HG03196 (cell line): Measurements from ENCODE around the gene SOX8.
"Not testable (repeated sequence)": the region's sequence is repeated elsewhere in the genome, so short reads cannot be mapped to it uniquely, and the experiment has no call there.

ENCODE experiments used
- ATAC-seq: cut with Tn5 transposase; IDR thresholded peaks from one replicate; pipeline ENCODE4 v1.9.1; 2021; ENCODE audit not compliant: unreplicated experiment

SOX8 gene

DNA sequence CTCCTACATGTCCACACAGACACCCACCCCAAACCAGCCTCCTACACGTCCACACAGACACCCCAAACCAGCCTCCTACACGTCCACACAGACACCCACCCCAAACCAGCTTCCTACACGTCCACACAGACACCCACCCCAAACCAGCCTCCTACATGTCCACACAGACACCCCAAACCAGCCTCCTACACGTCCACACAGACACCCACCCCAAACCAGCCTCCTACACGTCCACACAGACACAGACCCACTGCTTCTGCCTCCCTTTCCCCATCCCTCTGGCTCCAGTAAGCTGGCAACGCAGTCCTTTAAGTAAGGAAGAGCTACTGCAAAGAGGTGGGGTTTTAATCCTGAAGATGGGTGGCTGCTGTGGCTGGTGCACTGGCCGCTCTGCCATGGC lies 27.8 kb upstream of the SOX8 start:
- not testable (repeated sequence) for ATAC-seq

DNA sequence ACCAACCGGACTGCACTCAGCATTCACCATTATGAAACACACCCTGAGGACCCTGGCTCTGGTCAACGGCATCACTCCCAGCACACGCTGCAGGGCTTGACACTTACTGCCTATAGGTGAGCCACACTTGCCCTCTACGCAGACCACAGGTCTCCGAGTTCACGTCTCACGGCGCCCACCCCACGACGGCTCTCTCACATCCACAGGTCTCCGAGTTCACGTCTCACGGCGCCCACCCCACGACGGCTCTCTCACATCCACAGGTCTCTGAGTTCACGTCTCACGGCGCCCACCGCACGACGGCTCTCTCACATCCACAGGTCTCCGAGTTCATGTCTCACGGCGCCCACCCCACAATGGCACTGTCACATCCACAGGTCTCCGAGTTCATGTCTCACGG lies 25.8 kb upstream of the SOX8 start:
- not testable (repeated sequence) for ATAC-seq

DNA sequence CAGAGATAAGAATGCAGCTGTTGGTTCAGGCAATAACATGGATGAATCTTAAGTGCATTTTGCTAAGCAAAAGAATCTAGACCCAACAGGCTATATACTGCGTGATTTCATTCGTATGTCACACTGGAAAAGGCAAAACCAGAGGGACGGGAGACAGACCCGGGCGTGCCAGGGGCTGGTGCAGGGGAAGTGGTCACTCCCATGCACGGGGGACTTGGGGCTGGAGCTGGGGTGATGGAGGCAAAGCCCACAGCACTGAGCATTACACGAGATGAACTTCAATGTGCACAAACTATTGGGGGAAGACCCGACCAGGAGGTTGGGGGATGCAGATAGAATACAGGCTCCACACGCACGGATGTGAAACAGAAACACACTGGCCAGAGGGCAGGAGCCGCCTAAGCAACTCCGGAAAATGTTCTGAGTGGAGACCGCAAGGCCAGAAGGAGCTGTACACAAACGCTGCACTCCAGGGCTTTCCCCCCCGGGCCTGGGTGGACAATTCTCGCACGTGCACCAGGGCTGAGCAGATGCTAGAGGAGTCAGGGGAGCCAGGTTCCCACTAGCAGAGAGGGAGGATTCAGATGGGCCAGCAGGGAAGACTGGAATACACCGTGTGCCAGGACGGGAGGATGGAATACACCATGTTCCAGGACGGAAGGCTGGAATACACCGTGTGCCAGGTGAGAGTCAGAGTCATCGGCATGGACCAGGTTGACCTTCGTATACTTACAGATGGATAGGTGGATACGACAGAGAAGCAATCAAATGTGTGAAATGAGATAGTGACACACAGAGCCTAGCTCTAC lies 22.1 kb upstream of the SOX8 start:
- ATAC-seq: no peak

DNA sequence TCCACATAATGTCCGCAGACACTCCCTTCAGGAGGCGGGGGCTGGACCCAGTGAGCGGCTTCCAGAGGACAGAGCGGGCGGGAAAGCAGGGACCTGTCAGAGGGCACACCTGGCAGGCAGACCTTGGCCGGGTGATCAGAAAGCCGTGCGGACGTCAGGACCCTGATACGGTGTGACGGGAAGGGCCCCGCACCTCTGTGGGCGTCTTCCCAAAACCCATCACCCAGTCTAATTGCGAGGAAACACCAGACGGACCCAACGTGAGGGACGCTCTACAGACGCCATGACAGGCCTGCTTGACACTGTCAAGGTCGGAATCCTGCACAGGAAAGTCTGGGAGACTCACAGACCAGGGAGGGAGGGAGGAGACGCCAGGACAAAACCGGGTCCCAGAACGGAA lies 19.2 kb upstream of the SOX8 start:
- ATAC-seq: no peak

DNA sequence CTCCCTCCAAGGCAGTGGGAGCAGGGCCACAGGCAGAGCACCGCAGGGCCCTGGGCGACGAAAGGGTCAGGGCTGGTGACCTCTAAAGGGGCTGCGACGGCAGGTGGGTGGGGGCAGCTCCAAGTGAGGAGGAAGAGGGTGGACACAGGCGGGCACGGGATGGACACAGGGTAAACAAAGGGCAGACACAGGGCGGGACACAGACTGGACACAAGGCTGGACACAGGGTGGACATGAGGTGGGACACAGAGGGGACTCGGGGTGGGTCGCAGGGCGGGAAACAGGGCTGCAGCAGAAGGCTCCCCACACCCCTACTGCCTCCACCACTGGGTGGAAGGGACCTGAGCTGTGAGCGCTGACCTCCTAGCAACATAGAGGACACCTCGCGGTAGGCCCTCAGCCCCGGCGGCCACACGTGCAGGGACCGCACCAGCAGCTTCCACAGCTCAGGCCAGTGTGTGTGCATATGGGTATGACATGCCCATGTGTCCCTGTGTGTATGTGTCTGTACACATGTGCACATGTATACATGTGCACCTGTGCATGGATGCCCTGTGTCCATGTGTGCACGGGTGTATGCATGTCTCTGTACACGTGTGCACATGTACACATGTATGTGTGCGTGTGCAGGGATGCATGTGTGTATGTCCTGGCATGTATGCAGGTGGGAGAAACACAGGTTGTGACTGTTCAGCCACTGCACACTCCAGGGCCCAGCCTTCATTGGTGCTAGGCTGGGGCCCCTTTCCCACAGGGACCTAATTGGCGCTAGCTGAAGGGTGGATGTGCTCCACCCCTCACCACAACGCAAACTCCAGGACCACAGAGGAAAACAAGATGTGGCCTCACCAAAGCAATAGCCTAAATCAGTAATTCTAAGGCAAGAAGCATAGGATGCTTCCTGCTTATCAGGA lies 18.4 kb upstream of the SOX8 start:
- no peak for ATAC-seq

DNA sequence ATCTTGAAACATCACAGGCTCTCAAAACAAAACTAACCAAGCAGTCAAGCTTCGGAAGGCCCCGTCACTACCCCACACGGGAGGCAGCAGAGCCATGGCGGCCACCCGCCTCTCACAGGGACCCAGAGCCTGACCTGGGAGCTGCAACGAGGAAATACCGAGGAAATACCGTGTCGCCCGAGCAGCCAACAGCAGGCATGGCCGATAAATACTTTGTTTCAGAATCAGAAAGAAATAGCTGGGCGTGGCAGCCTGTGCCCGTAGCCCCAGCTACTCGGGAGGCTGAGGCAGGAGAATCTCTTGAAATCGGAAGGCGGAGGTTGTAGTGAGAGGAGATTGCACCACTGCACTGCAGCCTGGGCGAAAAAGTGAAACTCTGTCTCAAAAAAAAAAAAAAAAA lies 17.7 kb upstream of the SOX8 start:
- no peak for ATAC-seq

DNA sequence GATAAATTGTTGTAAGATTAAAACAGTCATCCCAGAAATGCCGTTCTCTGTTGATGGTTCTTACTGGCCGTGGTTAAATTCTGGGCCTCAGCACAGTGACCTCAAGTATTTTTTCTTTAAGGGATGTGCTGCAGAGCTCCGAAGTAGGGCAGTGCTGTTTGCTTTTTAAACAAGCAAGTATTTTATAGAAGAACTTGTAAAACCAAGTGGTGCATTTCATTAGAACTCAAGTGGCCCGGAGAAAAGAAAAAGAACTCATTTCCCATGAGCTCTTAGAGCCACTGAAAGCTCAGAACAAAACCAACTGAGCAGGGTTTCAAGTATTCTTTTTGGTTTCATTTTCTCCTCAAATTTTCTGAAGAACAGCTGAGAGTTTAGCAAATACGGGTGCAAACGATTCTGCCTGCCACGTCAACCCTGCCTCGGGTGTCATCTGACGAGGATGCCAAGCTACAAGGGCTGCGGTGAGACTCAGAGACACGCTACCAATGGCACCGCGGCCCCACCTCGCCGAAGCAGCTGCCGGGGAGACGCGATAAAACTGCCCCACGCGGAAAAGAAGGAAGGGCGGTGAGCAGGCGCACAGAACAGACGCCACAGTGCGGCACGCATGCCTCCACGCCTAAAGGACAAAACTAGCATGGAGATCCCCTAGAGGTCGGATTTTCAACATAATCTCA lies 17.1 kb upstream of the SOX8 start:
- no peak for ATAC-seq

DNA sequence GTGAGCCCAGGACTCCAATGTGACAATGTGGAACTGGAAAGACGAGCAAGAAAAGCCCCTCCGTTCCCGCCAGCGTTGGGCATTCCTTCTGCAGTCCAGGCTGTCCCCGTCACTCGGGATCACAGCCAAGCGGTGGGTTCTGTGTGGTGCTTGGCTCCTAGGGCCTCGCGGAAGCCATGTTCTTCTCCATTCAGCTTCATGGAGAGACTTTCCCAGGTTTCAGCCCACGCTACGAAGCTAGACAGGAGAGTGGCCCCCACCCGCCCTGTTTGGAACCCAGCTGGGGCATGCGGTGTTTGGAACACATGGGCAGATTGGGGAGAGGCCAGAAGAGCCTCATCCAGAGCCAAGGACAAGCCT lies 16.6 kb upstream of the SOX8 start:
- no peak for ATAC-seq

DNA sequence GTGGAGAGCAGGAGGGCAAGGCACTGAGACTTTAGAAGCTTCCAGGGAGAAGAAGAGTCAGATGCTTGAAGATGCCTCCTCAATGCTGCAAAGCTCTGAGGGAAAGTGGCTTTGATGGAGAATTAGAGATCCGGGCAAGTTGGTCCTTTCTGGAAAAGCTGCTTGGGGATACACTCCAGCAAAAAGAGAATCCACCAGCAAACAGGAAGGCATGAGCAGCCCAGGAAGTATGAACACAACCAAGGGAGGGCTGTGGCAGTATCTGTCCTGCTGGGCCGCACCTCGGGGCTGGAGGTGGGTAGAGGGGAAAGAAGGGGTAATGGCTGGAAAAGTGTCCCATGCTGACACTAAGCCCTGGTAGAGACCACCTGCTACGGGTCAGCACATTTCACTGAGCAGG lies 16.1 kb upstream of the SOX8 start:
- no peak for ATAC-seq

DNA sequence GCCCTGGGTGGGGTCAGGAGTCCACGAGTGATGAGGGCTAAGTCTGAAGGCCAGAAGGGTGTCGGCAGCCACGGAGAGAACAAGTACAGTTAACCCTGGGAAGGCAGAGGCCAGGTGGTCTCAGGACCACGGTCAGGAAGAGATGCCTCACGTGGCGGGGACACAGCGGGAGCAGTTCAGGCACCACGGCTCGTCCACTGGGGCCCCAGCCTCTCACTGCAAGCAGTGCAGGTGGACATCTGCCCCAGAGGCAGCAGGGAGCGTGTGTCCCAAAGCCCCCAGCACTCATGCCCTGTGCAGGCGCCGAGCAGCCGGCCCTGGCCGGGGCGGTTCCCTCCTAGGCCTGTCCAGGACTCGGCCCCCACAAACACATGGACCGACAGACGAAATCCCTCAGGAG lies 15.5 kb upstream of the SOX8 start:
- no peak for ATAC-seq

DNA sequence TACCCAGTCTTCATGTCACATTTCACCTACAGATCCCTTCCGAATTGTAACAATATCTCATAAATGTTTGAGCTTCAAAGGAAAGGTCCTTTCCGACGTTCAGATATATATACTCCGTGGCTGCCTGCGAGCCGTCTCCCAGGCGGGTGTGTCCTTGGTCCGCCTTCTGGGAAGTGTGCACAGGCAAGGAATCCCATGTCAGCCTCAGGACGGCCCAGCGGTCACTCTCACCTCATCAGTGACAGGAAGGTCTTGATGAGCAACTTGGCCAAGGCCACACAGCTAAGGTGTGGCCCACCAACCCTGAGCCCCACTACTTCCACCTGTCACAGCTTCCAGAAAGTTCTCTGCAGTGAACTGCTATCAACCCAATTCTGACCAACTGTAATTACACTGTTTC lies 15.1 kb upstream of the SOX8 start:
- ATAC-seq: no peak

DNA sequence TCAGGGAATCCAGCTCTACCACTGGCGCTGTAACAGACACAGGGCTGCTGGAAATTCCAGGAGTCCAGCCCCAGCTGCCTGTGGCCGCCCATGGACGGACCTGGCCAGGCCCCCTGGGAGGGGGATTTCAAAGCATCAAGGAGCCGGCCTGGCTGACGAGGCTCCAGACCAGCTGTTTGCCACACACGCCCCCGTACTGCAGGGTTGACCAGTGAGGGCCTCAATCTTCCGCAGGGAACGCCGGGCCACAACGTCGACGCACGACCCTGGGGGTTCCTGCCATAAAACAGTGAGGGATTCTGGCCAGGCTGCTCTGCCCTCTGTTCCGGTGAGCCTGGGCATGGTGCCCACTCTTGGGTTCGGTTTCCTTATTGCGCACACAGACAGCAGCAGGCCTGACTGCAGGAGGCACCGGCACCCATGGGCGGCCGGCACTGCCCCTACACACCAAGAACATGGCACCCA lies 14.5 kb upstream of the SOX8 start:
- ATAC-seq: no peak

DNA sequence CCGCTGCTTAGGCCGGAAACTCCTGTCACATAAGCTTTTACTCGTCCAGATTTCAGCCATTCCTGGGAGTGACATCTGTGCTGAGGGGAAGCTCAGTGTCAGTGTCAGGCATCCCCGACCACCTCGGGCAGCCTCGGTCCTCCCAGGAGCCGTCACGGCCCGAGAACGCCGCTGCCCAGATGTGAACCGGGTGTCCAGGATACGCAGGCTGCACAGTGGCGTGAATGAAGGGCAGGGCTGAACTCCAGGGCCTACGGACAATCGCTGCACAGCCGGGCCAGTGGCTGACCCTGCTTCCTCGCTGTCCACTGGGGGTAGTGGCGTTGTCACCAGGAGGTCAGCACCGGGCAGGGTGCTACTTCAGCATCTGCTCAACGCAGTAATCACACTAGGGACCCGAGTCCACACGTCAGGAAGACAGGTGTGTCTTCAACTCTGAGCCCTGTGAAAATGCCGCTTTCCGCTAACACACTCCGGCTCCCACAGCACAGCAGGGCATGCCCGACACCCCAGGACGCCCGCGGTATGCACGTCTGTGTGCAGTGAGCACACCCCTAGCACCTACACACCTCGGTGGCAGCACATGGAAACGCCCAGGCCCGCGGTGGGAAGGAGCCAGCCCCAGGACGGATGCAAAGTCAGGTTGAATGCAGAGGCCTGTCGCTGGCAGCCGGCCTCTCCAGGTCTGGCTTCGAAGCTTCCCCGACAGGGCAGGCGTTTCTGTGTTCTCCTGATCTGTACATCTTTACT lies 13.8 kb upstream of the SOX8 start:
- no peak for ATAC-seq

DNA sequence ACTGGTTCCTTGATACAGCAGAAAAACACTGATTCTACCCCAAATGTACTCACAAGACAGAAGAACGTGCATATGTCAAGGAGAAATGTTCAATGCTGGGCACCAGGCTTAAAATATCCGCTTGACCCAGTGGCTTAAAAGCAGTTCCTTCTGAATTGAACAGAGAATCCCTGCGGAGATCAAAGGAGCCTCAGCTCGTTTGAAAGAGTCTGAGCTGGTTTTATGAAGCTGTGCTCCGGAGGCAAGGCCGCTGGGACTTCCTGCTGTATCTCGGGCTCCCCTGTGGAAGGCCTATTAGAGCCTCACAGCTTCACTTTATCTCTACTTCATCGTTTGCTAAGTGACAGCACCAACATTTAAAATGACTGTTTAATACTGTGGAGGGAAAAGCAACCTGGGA lies 12.9 kb upstream of the SOX8 start:
- no peak for ATAC-seq

DNA sequence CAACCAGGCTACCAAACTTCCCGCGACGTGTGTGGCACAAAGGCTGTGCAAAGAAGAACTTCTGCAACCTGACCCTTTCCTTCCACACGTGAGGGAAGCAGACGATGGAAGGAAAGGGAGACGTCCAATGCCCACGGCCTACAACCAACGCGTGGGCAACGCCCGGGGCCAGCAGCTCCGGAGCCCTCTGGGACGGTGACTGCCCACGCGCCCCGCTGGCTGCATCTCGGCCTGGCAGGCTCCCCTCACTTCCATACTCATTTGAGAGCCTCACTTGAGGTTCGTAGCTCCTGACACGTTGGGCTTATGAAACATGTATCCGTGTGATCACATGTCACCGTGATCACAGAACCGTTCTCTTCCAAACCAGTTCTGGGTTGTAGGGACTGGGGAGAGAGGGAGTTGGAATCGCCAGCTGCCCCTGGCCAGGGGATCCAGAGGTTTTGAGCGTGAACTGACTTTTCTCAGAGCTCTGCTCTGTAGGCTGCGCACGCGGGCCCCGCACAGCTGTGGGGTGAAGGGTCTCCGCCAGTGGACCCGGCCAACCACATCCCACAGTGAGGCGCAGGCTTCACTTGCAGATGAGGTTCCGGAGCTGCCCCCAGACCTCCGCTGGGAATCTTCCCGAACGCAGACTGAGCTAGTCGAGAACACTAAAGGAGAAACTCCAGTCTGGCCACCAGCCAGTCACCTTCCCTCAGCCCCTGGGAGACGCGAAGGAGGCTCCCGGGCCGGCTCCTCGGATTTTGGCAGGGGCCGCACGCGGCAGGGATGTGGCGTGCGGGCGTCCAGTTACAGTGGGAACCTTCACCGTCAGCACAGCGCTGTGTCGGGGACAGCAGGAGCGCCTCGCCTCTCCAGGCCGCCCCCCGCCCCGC lies 11.8 kb upstream of the SOX8 start:
- ATAC-seq: no peak

DNA sequence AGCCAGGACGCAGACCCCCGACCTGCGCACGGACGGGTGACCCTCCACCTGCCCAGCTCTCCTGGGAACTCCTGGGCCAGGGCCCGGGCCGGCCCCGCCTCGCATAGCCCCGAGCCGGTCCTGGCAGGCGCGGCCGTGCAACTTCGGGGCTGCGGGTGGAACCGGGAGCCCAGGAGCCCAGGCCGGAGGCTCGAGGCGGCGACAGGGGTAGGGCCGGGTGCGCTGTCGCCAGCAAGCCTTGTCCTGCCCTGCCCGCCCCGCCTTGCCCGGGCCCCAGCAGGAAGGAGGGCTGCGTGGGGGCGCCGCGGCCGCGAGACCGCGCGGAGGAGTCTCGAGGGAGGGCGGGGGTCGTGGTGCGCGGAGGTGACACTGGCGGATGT lies 11.2 kb upstream of the SOX8 start:
- ATAC-seq: no peak

DNA sequence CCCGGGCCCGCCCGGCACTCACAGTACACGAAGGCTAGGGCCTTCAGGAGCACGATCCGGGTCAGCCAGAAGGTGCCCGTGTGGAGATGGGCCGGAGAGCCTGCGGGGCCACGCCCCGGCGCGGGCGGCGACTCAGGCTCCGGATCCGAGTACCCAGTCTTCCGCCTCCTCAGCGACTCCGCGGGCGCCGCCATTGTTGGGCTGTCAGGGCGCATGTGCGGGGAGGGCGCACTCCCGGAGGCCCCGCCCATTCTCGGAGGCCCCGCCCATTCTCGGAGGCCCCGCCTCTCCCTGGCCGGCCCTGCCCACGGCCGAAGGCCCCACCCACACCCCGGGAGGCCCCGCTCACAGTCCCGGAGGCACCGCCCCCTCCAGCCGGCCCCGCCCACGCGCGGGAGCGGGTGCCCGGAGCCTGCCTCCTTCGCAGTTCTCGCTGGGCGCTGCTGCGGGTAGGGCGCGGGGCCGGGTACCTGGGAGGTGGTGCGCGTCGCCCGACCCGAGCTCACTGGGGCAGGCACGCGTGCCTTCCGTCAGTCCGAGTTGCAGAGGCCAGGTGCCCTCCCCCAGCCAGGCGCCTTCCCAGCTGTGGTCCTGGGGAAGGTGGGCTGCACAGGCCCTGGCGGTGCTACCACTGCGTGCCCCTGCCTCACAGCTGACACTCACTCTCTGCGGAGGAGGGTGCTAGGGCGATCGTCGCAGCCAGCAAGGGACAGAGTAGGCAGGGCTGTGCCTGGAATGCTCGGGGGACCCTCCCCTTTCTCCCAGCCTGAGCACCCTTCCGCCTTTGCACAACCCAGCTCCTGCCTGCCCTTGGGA lies 10.6 kb upstream of the SOX8 start, which contains the start of gene LMF1:
TSS of gene LMF1 (minus strand) at position 219 of the 816 bp plus-strand sequence. CDS start at position 215, 4 bp downstream.
- ATAC-seq: peak; percentile 71

DNA sequence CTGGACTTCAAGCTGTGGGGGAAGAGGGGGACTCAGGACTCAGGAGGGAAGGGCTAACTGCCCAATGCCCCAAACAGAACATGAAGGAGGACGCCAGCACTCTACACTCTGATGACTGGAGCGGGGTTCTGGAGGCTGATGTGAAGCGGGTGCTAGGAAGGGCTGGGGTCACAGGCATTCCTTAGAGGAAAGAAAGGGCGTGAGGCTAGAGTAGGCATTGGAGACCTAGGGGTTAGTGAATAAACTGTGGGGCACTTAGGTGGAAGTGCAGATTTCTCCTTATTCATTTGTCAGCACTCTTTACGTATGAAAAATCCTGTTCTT lies 10.0 kb upstream of the SOX8 start:
- no peak for ATAC-seq

DNA sequence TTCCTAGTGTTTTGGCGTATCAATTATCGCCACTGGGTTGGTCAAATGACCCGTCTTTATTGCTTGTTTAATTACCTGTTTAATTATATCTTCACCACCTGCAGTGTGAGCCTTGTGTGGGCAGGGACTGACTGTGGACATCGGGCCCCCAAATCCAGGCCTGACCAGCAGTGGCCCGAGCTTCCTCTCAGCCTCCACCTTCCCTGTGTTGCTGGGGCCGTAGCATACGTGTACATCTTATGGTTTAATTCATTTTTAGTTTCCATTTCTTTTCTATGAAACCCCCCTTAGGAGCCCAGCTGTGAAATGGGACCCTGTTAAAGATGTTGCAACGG lies 9.6 kb upstream of the SOX8 start:
- ATAC-seq: no peak
